Measurements from ENCODE around the gene BAHD1. TPM values are rescaled to one million over a fixed set of nuclear protein-coding genes. Genes with fewer than 3 reads are reported as not detected.

Gene BAHD1
- total and polyA plus RNA-seq, 2 donors (not counting 1 experiment from before 2014, with no cell fraction given), result 15.0 to 34.7 TPM

DNA sequence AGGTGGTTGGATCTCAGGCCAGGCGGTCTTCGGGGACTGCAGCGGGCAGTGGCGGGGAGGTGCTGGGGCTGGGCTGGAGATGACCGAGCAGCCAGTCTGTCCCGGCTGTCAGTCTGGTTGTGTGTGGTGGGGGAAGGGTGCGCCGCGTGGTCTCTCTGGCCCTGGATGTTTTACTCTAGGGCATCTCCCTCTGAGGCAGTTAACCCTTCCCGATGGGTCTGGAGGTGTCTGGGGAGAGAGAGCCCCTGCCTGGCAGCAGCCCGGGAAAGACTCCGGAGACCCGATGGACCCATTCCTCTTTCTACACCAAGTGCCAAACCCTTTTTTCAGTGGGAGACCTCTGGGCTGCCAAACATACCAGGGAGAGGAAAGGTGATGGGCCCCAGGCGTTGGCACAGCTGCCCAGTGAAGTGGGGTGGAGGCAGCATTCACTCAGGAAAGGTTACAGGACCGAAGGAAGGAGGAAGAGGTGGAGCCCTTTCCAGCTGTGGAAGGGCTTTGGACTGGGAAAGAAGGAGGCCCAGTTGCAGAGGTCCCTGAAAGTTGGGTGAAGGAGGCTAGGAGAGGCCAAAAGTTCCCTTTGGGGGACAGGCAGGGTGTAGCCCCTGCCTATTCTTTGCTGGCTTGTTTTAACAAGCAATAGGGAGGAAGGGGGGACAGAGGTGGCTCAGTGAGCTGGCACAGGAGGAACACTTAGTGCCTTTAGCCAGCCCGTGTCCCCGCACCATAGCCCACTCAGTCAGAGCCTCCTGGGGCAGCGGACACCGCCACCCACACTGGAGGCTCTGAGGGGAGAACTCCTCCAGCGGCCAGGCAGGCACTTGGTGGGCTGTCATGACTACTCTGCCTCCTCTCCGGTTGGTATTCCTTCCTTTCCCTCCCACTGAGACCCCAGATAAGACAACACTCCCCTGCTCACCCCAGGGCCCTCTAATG is 2.7 kb upstream of the BAHD1 start:
- Mint-ChIP-seq H3K27ac (no peak overlapping the region), H3K9me3 (ENCODE audit: insufficient read depth) (no peaks in the 10 kb centered on the region), H3K27me3 (peaks cover 31% of the 10 kb centered on the region), H3K4me3 (peak overlapping the region; percentile 45), H3K4me1 (peaks cover 45% of the 10 kb centered on the region)
- H3K4me1 ChIP-seq (ENCODE audit: control insufficient read depth in 2 of 2, insufficient read depth in 2 of 2, low read length in 2 of 2), result peaks cover 41 to 46% of the 10 kb centered on the region in 2 donors
- H3K4me2 ChIP-seq (replicated peaks; ENCODE audit: low read depth, low read length, poor library complexity, severe bottlenecking), result peak overlapping the region; percentile 79
- ATAC-seq (ENCODE audit: low read depth) (no peak), DNase-seq (peak; percentile 41)
- H3K9ac ChIP-seq (ENCODE audit: low read length), result no peak overlapping the region
- no peak overlapping the region for H2AFZ ChIP-seq (ENCODE audit: insufficient read depth, low read depth, low read length, poor library complexity, severe bottlenecking)
- WGBS (ENCODE audit: insufficient coverage), result 88% methylated on average over 15 of the region's 21 CpGs
- CTCF ChIA-PET, result no interaction called here
- no peak for TF ChIP-seq EZH2 (IDR thresholded peaks at IDR 0.05; ENCODE audit: borderline replicate concordance, insufficient read depth, low read depth, low read length, poor library complexity, severe bottlenecking)
- TF ChIP-seq, protein P1, sequence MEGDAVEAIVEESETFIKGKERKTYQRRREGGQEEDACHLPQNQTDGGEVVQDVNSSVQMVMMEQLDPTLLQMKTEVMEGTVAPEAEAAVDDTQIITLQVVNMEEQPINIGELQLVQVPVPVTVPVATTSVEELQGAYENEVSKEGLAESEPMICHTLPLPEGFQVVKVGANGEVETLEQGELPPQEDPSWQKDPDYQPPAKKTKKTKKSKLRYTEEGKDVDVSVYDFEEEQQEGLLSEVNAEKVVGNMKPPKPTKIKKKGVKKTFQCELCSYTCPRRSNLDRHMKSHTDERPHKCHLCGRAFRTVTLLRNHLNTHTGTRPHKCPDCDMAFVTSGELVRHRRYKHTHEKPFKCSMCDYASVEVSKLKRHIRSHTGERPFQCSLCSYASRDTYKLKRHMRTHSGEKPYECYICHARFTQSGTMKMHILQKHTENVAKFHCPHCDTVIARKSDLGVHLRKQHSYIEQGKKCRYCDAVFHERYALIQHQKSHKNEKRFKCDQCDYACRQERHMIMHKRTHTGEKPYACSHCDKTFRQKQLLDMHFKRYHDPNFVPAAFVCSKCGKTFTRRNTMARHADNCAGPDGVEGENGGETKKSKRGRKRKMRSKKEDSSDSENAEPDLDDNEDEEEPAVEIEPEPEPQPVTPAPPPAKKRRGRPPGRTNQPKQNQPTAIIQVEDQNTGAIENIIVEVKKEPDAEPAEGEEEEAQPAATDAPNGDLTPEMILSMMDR (IDR thresholded peaks at IDR 0.05), result no peak
- H3K4me3 ChIP-seq (ENCODE audit: control extremely low read depth in 1 of 5, extremely low read depth in 1 of 5, insufficient read depth in 1 of 5, low read depth in 2 of 5, low read length in 4 of 5), result no peak overlapping the region
- H3K36me3 ChIP-seq (replicated peaks in 1 of 2; ENCODE audit: control extremely low read depth in 1 of 2, control insufficient read depth in 1 of 2, extremely low read depth in 1 of 2, insufficient read depth in 2 of 2, low read length in 1 of 2), result no peaks in the 10 kb centered on the region
- POLR2A ChIA-PET, result no interaction called here
- intact Hi-C loops (cut with micrococcal nuclease), result no loop called here
- no peak overlapping the region for H3K27ac ChIP-seq (ENCODE audit: low read length in 2 of 2)
- H3K79me2 ChIP-seq (ENCODE audit: control insufficient read depth, insufficient read depth, low read length), result peaks cover 15% of the 10 kb centered on the region
- H4K20me1 ChIP-seq (ENCODE audit: control insufficient read depth, insufficient read depth, low read length, poor library complexity, severe bottlenecking), result peaks cover 14% of the 10 kb centered on the region
- peaks cover 0 to 7% (median 0%) of the 10 kb centered on the region in 3 donors for H3K9me3 ChIP-seq (ENCODE audit: control extremely low read depth in 1 of 3, control insufficient read depth in 2 of 3, insufficient read depth in 1 of 3, low read length in 2 of 3)
- H3K27me3 ChIP-seq (replicated peaks in 1 of 4; ENCODE audit: control extremely low read depth in 1 of 4, control insufficient read depth in 3 of 4, insufficient read depth in 4 of 4, low read length in 3 of 4), result peaks cover 0 to 46% (median 18%) of the 10 kb centered on the region in 4 experiments

DNA sequence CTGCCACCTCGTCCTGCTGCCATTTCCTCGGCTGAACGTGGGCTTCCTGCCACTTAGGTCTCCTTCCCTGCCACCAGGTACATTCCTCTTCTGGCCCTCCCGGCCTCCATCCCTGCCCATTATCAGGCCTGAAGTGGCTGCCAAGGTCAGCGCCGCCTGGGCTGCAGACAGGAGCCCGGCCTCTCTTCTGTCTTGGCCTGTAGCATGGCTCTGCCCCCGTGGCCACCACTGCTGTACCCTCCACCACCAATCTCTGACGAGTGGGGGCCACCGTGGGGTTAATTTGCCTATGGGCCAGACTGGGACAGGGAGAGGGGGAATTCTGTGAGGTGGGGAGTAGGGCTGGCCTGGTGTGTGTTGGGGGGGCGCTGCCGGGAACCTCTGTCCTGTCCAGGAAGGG is 2.0 kb upstream of the BAHD1 start:
- DNase-seq, result peak; percentile 30
- CTCF ChIA-PET, result interaction anchor here (1.2 kb wide), 1 partner anchor 101 kb away, joined by 4 read pairs; no protein-coding TSS in a partner anchor
- POLR2A ChIA-PET, result no interaction called here
- intact Hi-C loops (cut with micrococcal nuclease), result no loop called here
- Histone ChIP-seq H3K4me2 (replicated peaks; ENCODE audit: low read depth, low read length, poor library complexity, severe bottlenecking) (no peak overlapping the region), H2AFZ (ENCODE audit: insufficient read depth, low read depth, low read length, poor library complexity, severe bottlenecking) (no peak overlapping the region), H3K36me3 (replicated peaks in 1 of 2; ENCODE audit: control extremely low read depth in 1 of 2, control insufficient read depth in 1 of 2, extremely low read depth in 1 of 2, insufficient read depth in 2 of 2, low read length in 1 of 2) (no peaks in the 10 kb centered on the region), H3K27ac (ENCODE audit: low read length in 2 of 2) (no peak overlapping the region), H4K20me1 (ENCODE audit: control insufficient read depth, insufficient read depth, low read length, poor library complexity, severe bottlenecking) (peaks cover 21% of the 10 kb centered on the region), H3K9me3 (ENCODE audit: control extremely low read depth in 1 of 3, control insufficient read depth in 2 of 3, insufficient read depth in 1 of 3, low read length in 2 of 3) (peaks cover 0 to 7% (median 0%) of the 10 kb centered on the region in 3 donors), H3K9ac (ENCODE audit: low read length) (no peak overlapping the region), H3K79me2 (ENCODE audit: control insufficient read depth, insufficient read depth, low read length) (peaks cover 22% of the 10 kb centered on the region), H3K4me1 (ENCODE audit: control insufficient read depth in 2 of 2, insufficient read depth in 2 of 2, low read length in 2 of 2) (peaks cover 42 to 49% of the 10 kb centered on the region in 2 donors), H3K4me3 (ENCODE audit: control extremely low read depth in 1 of 5, extremely low read depth in 1 of 5, insufficient read depth in 1 of 5, low read depth in 2 of 5, low read length in 4 of 5) (no peak overlapping the region), H3K27me3 (replicated peaks in 1 of 4; ENCODE audit: control extremely low read depth in 1 of 4, control insufficient read depth in 3 of 4, insufficient read depth in 4 of 4, low read length in 3 of 4) (peaks cover 0 to 46% (median 18%) of the 10 kb centered on the region in 4 experiments)
- Mint-ChIP-seq H3K4me3 (peak overlapping the region; percentile 49), H3K9me3 (ENCODE audit: insufficient read depth) (no peaks in the 10 kb centered on the region), H3K27ac (peak overlapping the region; percentile 32), H3K4me1 (peaks cover 52% of the 10 kb centered on the region), H3K27me3 (peaks cover 31% of the 10 kb centered on the region)
- WGBS (ENCODE audit: insufficient coverage), result 82% methylated on average over 9 of the region's 12 CpGs
- ATAC-seq (ENCODE audit: low read depth), result no peak
- TF ChIP-seq, protein P1 (IDR thresholded peaks at IDR 0.05), result no peak
- no peak for TF ChIP-seq EZH2 (IDR thresholded peaks at IDR 0.05; ENCODE audit: borderline replicate concordance, insufficient read depth, low read depth, low read length, poor library complexity, severe bottlenecking)

Measured in B cell (primary cell).